GM18499 (cell line): ENCODE results near the gene MRPL23.

ENCODE experiments used
- ATAC-seq: cut with Tn5 transposase; IDR thresholded peaks from one replicate; pipeline ENCODE4 v1.9.1; 2021; ENCODE audit warnings: moderate number of reproducible peaks; ENCODE audit not compliant: insufficient read depth, unreplicated experiment

The MRPL23 gene

GRCh38 chr11:1988174-1988573 lies 41.0 kb downstream of the MRPL23 start:
- no peak for ATAC-seq

GRCh38 chr11:1988667-1989317 lies 41.7 kb downstream of the MRPL23 start:
- ATAC-seq: no peak

- no peak for ATAC-seq
These were observed 42.8 kb downstream of the MRPL23 start for GRCh38 chr11:1989953-1990352.

GRCh38 chr11:1990872-1991578 lies 43.9 kb downstream of the MRPL23 start:
- ATAC-seq: no peak

GRCh38 chr11:1992111-1992510 lies 45.0 kb downstream of the MRPL23 start:
- no peak for ATAC-seq

GRCh38 chr11:1994121-1994520 lies 47.0 kb downstream of the MRPL23 start:
- no peak for ATAC-seq

GRCh38 chr11:1997755-1998154 lies 50.6 kb downstream of the MRPL23 start, which contains the start of gene H19:
Gene H19 (minus strand): TSS chr11:1997842.
- ATAC-seq: no peak

GRCh38 chr11:1998290-1998689 lies 51.2 kb downstream of the MRPL23 start:
- ATAC-seq: no peak

- ATAC-seq: no peak
These were observed 51.7 kb downstream of the MRPL23 start for GRCh38 chr11:1998861-1999260.

GRCh38 chr11:2002042-2002776 lies 55.1 kb downstream of the MRPL23 start:
- ATAC-seq: no peak

GRCh38 chr11:2002807-2003206 lies 55.7 kb downstream of the MRPL23 start:
- no peak for ATAC-seq

GRCh38 chr11:2004466-2004865 lies 57.3 kb downstream of the MRPL23 start:
- no peak for ATAC-seq
